ENCODE measurements around the gene HEMGN.
"Not testable (repeated sequence)": the region's sequence is repeated elsewhere in the genome, so short reads cannot be mapped to it uniquely, and the experiment has no call there.

HEMGN gene

DNA sequence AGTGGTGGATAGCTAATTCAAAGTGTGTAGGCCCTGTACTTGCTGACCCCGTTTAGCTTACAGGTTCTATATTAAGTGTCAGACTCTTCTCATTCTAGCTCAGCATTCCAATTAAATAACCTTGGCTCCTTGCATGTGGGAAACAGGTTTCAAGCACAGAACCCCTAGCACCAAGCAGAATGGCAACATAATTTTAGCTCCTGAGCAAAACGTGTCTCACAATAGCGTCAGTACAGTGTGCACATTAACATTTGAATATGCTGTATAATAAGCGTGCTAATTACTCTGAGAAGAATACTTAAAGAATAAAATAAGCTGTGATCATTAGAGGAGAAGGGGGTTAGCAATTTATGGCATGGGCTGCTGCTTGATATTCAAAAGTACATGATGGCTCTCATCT lies 24.2 kb upstream of the HEMGN start:
- no peak for TF ChIP-seq CTCF (conservative IDR thresholded peaks at IDR 0.05)
- TF ChIP-seq ZFX (IDR thresholded peaks at IDR 0.05), result no peak
- H3K27ac ChIP-seq, result no peak overlapping the region

- H3K27ac ChIP-seq, result no peak overlapping the region
- TF ChIP-seq CTCF (conservative IDR thresholded peaks at IDR 0.05), result no peak
- TF ChIP-seq ZFX (IDR thresholded peaks at IDR 0.05), result no peak
Measured at GRCh38 chr9:97961361-97961760, 23.4 kb upstream of the HEMGN start.

- not testable (repeated sequence) for H3K27ac ChIP-seq
Measured at GRCh38 chr9:97960678-97961328, 22.8 kb upstream of the HEMGN start.

- H3K27ac ChIP-seq, result no peak overlapping the region
- TF ChIP-seq CTCF (conservative IDR thresholded peaks at IDR 0.05) (no peak), ZFX (IDR thresholded peaks at IDR 0.05) (no peak)
Measured at GRCh38 chr9:97959585-97959984, 21.6 kb upstream of the HEMGN start.

GRCh38 chr9:97958812-97959511 lies 21.0 kb upstream of the HEMGN start:
- TF ChIP-seq CTCF (conservative IDR thresholded peaks at IDR 0.05) (no peak), ZFX (IDR thresholded peaks at IDR 0.05) (no peak)
- no peak overlapping the region for H3K27ac ChIP-seq

GRCh38 chr9:97956331-97956730 lies 18.4 kb upstream of the HEMGN start:
- no peak overlapping the region for H3K27ac ChIP-seq
- TF ChIP-seq ZFX (IDR thresholded peaks at IDR 0.05) (no peak), CTCF (conservative IDR thresholded peaks at IDR 0.05) (no peak)

GRCh38 chr9:97954550-97954989 lies 16.6 kb upstream of the HEMGN start:
- no peak for TF ChIP-seq ZFX (IDR thresholded peaks at IDR 0.05)
- TF ChIP-seq CTCF (conservative IDR thresholded peaks at IDR 0.05), result peak; percentile 87
- H3K27ac ChIP-seq, result no peak overlapping the region

GRCh38 chr9:97950873-97951272 lies 12.9 kb upstream of the HEMGN start:
- not testable (repeated sequence) for H3K27ac ChIP-seq

DNA sequence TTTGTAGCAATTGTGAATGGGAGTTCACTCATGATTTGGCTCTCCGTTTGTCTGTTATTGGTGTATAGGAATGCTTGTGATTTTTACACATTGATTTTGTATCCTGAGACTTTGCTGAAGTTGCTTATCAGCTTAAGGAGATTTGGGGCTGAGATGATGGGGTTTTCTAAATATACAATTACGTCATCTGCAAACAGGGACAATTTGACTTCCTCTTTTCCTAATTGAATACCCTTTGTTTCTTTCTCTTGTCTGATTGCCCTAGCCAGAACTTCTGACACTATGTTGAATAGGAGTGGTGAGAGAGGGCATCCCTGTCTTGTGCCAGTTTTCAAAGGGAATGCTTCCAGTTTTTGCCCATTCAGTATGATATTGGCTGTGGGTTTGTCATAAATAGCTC lies 9.1 kb upstream of the HEMGN start:
- not testable (repeated sequence) for H3K27ac ChIP-seq

DNA sequence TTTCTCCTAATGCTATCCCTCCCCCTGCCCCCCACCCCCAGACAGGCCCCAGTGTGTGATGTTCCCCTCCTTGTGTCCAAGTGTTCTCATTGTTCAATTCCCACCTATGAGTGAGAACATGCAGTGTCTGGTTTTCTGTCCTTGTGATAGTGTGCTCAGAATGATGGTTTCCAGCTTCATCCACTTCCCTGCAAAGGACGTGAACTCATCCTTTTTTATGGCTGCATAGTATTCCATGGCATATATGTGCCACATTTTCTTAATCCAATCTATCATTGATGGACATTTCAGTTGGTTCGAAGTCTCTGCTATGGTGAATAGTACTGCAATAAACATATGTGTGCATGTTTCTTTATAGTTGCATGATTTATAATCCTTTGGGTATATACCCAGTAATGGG lies 7.5 kb upstream of the HEMGN start:
- not testable (repeated sequence) for H3K27ac ChIP-seq
